Measurements from ENCODE around the gene LRRC43.

LRRC43 gene

GRCh38 chr12:122225683-122226365, 42.9 kb downstream of the LRRC43 start, which contains the start of gene DIABLO:
TSS of gene DIABLO (minus strand) at chr12:122226052. CDS start at chr12:122226014, 38 bp downstream.
- TF ChIP-seq CTCF (IDR thresholded peaks at IDR 0.05; ENCODE audit: low read depth, low read length) (no peak), MYC (IDR thresholded peaks at IDR 0.05; ENCODE audit: low read depth, low read length) (peak; percentile 84), POLR2A (IDR thresholded peaks at IDR 0.05; ENCODE audit: extremely low read depth, insufficient read length) (peak; percentile 97), MAX (IDR thresholded peaks at IDR 0.05; ENCODE audit: low read depth, low read length) (peak; percentile 81)
- peak within 1 kb of the TSS; percentile 88 for H3K4me3 ChIP-seq (ENCODE audit: low read depth, low read length)

GRCh38 chr12:122226366-122227125, 43.6 kb downstream of the LRRC43 start:
- H3K4me3 ChIP-seq (ENCODE audit: low read depth, low read length): no peak overlapping the region
- no peak for DNase-seq (ENCODE audit: low read depth)
- TF ChIP-seq MAX (IDR thresholded peaks at IDR 0.05; ENCODE audit: low read depth, low read length) (peak; percentile 99), POLR2A (IDR thresholded peaks at IDR 0.05; ENCODE audit: extremely low read depth, insufficient read length) (no peak), MYC (IDR thresholded peaks at IDR 0.05; ENCODE audit: low read depth, low read length) (peak; percentile 96)

More at GRCh38 chr12:122225683-122226365, 42.9 kb downstream of the LRRC43 start, which contains the start of gene DIABLO:
- DNase-seq (ENCODE audit: low read depth): peak; percentile 100

- TF ChIP-seq POLR2A (IDR thresholded peaks at IDR 0.05; ENCODE audit: extremely low read depth, insufficient read length): no peak
- no peak for TF ChIP-seq MYC (IDR thresholded peaks at IDR 0.05; ENCODE audit: low read depth, low read length)
- TF ChIP-seq MAX (IDR thresholded peaks at IDR 0.05; ENCODE audit: low read depth, low read length): no peak
- no peak for TF ChIP-seq CTCF (IDR thresholded peaks at IDR 0.05; ENCODE audit: low read depth, low read length)
- H3K4me3 ChIP-seq (ENCODE audit: low read depth, low read length): no peak overlapping the region
- DNase-seq (ENCODE audit: low read depth): no peak
Observed at GRCh38 chr12:122227341-122227740, 44.4 kb downstream of the LRRC43 start.

- DNase-seq (ENCODE audit: low read depth): no peak
- H3K4me3 ChIP-seq (ENCODE audit: low read depth, low read length): no peak overlapping the region
- TF ChIP-seq POLR2A (IDR thresholded peaks at IDR 0.05; ENCODE audit: extremely low read depth, insufficient read length) (no peak), MAX (IDR thresholded peaks at IDR 0.05; ENCODE audit: low read depth, low read length) (no peak), MYC (IDR thresholded peaks at IDR 0.05; ENCODE audit: low read depth, low read length) (no peak), CTCF (IDR thresholded peaks at IDR 0.05; ENCODE audit: low read depth, low read length) (no peak)
Observed at GRCh38 chr12:122228092-122228491, 45.2 kb downstream of the LRRC43 start.

GRCh38 chr12:122230798-122231197, 47.9 kb downstream of the LRRC43 start:
- no peak for DNase-seq (ENCODE audit: low read depth)
- no peak overlapping the region for H3K4me3 ChIP-seq (ENCODE audit: low read depth, low read length)
- TF ChIP-seq MYC (IDR thresholded peaks at IDR 0.05; ENCODE audit: low read depth, low read length): no peak
- no peak for TF ChIP-seq POLR2A (IDR thresholded peaks at IDR 0.05; ENCODE audit: extremely low read depth, insufficient read length)
- TF ChIP-seq MAX (IDR thresholded peaks at IDR 0.05; ENCODE audit: low read depth, low read length): no peak
- TF ChIP-seq CTCF (IDR thresholded peaks at IDR 0.05; ENCODE audit: low read depth, low read length): no peak

- DNase-seq (ENCODE audit: low read depth): no peak
- no peak overlapping the region for H3K4me3 ChIP-seq (ENCODE audit: low read depth, low read length)
- TF ChIP-seq MAX (IDR thresholded peaks at IDR 0.05; ENCODE audit: low read depth, low read length): no peak
- TF ChIP-seq MYC (IDR thresholded peaks at IDR 0.05; ENCODE audit: low read depth, low read length): no peak
- no peak for TF ChIP-seq POLR2A (IDR thresholded peaks at IDR 0.05; ENCODE audit: extremely low read depth, insufficient read length)
- no peak for TF ChIP-seq CTCF (IDR thresholded peaks at IDR 0.05; ENCODE audit: low read depth, low read length)
Observed at GRCh38 chr12:122232691-122233090, 49.8 kb downstream of the LRRC43 start.
